GM18511 (cell line): Measurements from ENCODE around the gene DIP2C.
"Not testable (repeated sequence)": the region's sequence is repeated elsewhere in the genome, so short reads cannot be mapped to it uniquely, and the experiment has no call there.

Source experiments
- ATAC-seq: cut with Tn5 transposase; IDR thresholded peaks from one replicate; pipeline ENCODE4 v1.9.1; 2021; ENCODE audit warnings: mild to moderate bottlenecking, moderate library complexity; ENCODE audit not compliant: unreplicated experiment

DIP2C gene

DNA sequence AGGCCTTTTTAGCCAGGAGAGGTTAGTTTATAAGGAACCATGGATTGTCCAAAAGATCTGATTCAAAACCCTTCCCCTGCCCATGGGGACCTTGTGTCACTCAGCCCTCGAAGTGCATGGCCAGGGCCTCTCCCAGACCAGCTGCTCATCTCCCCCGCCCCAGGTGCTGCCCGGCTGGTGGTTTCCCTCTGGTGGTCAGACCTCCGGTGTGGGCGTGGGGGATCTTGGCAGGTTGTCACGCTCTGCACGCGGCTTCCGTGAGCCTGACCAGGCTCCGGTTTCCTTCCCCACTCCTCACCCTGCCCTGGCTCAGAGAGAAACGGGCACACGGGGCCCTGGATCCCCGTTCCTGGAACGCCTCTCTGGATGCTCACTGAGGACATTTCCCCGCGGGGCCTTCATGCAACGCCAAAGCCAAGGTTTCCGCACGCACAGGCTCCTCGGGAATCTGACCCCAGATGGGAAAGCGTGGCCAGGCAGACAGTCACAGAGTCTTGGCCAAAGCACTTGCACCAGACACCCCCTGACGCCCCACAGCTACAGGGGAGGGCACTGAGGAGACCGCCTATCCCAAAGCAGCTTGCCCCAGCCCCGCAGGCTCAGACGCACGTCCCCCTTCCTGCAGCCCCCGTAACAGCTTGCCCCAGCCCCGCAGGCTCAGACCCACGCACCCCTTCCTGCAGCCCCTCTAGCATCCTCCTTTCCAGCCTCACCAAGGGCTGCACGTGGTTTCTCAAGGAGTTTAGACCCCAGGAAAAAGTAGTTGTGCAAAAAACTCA, 7.8 kb upstream of the DIP2C start:
- ATAC-seq = peak; percentile 77

DNA sequence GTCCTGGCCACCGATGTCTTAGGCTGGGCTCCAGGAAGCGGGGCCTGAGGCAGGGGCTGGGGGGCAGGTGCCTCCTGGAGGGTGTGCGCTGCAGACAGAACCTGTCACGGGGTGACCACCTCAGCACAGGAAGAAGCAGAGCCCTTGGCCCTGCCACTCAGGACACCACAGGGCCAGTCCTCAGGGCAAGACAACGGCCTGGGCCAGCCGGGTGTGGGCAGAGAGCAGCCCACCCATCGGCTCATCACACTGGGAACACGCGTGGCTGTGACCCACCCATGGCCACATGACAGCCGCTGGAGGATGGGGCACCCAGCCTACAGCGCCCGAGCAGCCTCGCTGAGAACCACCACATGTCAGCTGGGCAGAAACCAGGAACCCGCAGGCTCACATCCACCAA, 5.9 kb upstream of the DIP2C start:
- no peak for ATAC-seq

DNA sequence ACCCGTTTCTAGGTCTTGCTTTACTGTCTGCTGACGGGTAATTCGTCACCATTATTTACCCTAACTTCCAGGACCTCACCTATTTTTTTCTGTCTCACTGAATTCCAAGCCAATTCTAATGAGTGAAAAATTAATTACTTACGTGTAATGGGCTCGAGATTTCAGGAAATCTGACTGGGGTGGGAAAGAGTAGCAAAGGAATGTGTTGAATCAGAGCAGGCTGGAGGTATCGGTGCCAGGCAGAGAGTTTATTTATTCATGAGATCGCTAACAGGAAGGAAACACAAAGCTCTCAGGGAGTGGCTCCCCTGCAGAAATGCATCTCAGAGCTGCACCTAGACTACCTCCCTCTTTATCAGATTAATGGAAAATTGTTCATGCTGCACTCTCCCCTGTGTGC, 4.0 kb upstream of the DIP2C start:
- no peak for ATAC-seq

DNA sequence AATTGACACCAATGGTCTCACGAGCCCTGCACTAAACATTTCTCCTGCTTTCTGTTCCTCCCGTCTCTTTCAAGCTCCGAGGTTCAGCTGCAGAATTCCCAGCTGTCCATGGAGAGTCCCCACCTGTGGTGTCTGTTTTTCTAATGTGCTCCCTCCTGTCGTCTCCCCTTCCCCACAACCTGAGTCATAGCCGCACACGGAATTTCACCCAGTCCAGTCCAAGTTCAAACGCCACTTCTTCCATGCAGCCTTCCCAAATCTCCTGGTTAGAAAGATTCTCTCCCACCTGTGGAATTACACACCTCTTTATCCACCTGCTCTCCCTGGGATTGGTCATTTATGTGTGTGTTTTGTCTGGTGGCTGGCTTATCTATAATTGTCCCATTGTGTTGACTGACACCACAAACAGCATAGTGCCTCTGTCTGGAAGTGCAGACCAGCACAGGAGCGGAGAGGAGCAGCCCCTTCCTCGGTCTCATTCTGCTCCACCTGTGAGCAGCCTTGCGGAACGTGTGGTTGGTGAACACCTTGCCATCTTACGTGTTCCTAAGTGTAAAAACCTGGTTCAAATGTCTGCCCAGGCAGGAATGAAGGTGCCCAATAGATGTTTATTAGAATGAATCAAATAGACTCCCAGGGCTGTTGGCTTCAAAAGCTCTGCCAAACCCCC, 3.3 kb upstream of the DIP2C start:
- ATAC-seq = no peak

DNA sequence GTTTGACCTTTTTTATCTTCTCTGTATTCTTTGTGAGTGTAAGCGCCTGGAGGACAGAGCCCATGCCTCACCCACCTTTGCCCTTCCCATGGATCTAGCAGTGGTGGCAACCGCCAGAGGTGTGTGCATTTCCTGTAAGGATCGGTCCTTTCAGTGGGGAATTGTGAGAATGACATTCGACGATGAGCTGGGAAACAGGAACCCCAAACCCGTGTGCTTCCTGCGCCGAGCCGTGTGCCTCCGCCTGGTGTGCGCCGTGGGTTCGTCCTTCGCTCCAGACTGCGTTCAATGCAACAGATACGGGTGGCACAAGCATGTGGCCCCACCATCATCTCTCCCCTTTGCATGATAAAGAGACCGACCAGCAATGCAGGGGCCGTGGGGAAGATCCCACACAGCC, 1.7 kb upstream of the DIP2C start:
- ATAC-seq = no peak

GRCh38 chr10:690372-691161, 1.1 kb upstream of the DIP2C start:
- ATAC-seq = no peak

GRCh38 chr10:689121-689451, 382 bp downstream of the DIP2C start:
- no peak for ATAC-seq

DNA sequence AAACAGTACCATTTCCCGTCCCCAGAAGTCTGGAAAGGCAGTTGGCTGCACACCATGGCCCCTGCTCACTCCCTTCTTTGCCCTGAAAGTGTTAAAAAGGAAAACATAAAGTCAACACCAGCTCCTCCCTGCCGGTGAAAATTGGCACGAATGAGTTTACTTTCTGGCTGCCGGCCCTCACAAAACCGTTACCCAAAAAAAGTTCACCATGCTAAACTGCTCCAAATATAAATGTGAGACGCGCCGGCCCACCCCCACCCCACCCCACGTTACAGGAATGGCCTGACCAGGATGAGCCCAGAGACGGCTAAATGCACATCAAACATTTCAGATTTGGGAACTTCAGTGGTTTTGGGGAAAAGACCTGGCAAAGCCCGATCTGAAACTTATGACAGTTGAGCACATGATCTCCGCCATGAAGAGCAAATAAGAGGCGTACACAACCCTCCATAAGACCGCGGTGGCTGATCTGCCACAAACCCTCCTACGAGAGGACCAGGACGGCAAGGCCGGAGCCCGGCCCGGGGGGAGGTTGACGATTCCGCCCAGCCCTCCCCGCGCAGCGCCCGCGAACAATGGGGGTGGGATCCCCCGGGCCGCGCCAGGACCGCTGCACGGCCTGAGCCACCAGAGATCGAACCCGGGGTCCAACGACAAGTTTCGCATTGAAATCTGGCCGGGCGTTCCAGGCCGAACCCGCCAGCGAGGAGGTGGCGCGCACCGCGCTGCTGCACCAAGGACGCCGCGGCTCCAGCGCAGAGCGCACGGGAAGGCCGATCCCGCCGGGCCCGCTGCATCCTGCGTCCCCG, 952 bp downstream of the DIP2C start:
- ATAC-seq = no peak

- ATAC-seq = no peak
These were observed 1.7 kb downstream of the DIP2C start for GRCh38 chr10:687583-688311.

GRCh38 chr10:686155-686931, 3.1 kb downstream of the DIP2C start:
- no peak for ATAC-seq

GRCh38 chr10:685613-686012, 3.9 kb downstream of the DIP2C start:
- no peak for ATAC-seq

- ATAC-seq = no peak
These were observed 5.9 kb downstream of the DIP2C start for GRCh38 chr10:683448-684071.

- no peak for ATAC-seq
These were observed 6.5 kb downstream of the DIP2C start for GRCh38 chr10:682931-683447.

DNA sequence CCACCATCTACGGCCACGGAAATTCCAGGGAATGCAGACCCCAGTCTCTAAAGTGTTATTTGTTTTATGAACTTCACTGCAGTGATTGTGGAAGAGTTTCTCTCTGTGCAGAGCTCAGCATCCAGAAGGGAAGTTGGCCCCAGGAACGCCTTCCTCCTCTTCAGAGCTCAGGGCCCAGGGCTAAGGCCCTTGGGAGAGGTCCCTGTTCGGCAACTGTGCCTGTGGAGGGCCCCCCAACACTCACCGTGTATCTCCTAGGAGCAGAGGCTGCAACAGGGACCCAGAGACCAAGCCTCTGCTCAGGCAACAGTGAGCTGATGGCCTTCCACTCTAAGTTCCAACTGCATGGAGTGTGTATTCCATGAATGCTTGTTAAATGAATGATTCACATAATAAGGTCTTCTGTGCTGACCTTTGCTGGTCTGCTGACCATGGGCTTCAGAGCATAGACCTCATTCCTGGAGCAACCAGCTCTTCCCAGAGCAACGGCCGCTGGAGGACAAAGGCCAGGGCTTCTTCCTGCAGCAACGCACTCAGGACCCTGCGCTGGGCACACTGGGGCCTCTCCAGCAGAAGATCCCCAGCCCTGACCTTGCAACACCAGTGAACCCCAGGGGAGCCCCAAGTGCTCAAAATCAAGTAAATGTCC, 7.7 kb downstream of the DIP2C start:
- ATAC-seq = no peak

GRCh38 chr10:680745-681144, 8.7 kb downstream of the DIP2C start:
- ATAC-seq = no peak

DNA sequence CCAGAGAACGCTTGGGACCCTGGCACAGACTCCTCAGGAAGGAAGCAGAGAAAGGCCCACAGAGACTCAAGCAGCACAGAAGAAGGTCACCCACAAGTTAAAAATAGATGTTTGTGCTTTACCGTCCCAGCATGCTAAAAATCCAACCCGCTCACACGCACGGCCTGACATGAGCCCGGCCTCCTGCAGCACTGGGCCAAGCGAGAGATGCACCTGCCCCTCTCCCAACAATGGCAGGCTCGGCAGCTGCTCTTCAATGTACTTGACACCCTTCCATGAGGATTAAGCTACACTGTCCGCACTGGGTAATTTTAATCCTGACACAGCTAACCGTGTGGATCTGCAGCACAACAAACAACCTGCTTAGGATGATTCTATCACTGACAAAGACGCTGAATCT, 9.3 kb downstream of the DIP2C start:
- no peak for ATAC-seq

DNA sequence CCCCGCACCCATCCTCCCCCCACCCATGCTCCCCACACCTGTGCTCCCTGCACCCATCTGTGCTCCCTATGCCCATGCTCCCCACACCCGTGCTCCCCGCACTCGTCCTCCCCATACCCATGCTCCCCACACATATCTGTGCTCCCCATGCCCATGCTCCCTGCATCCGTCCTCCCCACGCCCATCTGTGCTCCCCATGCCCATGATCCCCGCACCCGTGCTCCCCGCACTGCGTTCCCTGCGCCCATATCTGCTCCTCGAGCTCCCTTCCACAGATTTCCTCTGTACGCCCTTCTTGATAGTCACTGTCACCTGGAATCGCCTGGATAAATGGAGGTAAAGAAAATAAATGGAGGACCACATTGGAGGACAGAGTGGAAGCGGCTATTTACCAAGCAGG, 9.9 kb downstream of the DIP2C start:
- no peak for ATAC-seq

DNA sequence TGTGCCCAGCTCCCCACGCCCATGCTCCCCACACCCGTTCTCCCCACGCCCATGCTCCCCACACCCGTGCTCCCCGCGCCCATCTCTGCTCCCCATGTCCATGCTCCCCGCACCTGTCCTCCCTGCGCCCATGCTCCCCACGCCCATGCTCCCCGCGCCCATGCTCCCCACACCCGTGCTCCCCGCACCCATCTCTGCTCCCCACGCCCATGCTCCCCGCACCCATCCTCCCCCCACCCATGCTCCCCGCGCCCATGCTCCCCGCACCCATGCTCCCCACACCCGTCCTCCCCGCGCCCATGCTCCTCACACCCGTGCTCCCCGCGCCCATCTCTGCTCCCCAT, 10.8 kb downstream of the DIP2C start:
- not testable (repeated sequence) for ATAC-seq
